Hippocampal formation (tissue), 2 donors: ENCODE data around the gene IER5.

Experiments
- DNase-seq, 2 donors: peaks; one replicate each; lab custom pipeline; 2025; lab: John Stamatoyannopoulos, UW

The IER5 gene

DNA sequence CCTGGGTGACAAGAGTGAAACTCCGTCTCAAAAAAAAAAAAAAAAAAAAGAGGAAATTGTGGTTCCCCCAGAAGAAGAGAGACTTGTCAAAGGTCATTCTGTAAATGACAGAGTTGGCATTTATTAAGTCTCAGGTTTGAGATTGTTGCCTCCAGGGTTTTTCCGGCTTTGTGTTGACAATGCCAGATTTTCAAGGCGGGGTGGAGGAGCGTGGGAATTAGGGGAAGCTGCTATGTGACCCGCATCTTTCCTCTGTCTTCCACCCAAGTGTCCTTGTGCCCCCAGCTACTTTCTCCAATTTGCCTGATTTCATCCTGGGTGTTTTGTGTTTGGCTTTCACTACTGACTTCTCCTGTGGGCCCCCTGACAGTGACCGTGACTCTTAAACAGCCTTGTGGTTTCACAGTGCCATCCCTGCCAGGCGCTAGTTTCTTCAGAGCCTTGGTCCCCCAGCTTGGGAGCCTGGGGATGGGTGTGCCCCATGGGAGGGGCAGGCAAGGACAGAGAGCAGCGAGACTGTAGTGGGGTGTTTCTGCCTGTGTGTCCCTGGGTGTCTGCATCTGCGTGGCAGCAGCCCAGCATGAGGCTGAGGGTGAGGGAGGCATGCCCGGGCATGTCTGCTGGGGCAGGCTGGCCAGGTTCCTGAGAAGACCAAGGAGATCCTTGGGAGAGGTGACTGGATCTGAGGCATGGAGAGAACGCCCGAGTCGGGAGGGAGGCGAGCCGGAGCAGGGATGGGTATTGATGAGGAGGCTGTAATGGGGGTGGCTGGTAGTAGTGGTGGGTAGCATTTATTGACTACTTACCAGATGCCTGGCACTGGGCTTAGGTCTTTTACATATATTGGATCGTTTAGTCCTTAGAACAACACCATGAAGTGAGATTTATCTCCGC lies 46.3 kb downstream of the IER5 start:
- DNase-seq, result peak in 1 of 2 donors; percentile 19

DNA sequence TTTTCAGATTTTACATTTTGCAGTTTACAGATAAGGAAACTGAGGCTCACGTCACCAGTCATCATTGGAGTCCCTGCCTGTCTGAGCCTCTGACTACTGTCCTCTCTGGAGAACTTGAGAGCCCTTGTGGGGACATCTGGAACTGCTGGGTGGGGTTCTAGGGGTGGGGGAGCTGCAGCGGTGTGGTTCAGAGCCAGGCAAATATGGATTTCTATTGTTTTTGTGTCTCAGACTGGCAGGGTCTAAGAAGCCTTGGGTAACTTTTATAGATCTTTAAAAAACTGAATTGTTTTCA lies 46.9 kb downstream of the IER5 start:
- no peak for DNase-seq

DNA sequence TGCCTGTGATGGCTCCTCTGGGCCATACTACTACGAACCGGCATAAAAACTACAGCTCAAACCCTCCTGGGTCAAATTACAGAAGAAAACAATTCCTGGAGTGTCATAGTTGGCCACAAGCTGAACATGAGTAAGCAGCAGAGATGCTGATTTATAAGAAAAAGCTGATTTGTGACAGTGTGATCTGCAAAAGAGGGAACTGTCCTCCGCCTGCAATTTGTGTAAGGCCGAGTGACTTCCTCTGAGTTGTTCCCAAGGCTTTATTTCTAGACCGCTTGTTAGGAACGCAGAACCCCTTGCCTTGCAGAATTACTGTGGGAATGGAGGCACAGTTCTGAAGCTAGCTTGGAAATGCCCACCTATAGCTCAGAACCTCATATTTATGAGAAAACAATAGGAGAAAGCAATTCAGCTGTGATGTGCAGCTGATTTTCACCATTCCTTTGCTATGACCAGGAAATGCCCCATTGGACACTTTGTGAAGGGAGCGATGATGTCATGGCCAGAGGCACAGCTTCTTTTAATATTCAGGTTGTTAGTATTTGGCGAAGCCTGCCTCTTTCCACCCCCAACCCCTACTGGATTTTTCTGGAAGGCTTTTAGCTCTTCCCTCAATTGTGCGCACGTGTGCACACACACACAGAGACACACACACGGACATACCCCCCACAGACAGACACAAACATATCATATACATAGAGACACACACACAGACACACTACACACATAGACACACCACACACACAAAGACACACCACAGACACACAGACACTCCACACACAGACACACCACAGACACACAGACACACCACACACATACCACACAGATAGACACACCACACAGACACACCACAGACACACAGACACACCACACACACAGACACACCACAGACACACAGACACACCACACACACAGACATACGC lies 47.6 kb downstream of the IER5 start:
- DNase-seq, result peak in 1 of 2 donors; percentile 25

DNA sequence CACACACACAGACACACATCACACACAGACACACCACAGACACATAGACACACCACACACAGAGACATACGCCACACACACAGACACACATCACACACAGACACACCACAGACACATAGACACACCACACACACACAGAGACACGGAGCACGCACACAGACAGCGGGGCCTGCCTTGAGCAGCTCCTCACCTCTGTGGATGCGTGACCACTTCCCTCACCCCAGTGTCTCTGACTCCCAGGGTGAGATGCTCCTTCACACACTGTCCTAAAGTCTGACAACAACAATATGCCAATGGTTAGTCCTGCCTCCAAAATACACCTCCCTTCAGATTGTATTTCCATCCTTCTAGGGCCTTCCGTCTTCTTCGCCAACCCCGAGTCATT lies 48.2 kb downstream of the IER5 start:
- DNase-seq, result no peak

DNA sequence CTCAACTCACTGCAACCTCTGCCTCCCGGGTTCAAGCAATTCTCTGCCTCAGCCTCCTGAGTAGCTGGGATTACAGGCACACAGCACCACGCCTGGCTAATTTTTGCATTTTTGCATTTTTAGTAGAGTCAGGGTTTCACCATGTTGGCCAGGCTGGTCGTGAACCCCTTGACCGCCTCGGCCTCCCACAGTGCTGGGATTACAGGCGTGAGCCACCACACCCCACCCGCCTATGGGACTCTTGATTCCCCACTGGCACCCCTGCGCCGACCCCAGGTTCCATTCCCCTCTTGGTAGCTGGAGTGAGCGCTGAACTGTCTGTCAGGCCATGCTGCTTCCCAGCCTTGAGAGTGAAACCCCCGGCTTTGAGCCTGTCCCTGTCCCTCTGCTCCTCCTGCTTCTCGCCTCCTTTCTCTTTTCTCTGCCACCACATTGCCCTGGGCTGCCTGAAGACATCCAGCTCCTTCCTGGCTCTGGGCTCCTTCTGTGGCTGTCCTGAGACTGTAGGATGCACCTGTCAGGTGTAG lies 48.8 kb downstream of the IER5 start:
- no peak for DNase-seq

DNA sequence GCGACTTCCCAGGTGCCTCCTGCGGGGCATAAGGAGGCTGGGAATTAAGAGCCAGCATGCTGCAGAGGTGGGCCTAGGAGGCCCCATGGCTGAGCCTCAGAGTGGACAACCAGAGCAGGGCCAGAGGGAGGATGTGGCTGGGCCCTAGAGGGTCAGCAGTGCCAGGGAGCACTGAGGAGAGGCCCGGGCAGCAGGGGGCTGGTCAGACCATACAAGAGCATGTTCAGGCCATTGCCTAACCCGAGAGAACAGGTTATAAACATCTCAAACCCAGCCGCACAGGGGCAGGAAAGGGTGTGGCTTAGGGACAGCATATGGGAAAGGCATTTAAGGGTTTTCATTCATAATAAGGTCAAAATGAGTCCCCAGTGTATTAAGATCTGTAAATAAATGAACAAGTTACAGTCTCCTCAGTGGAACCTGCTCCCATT lies 51.1 kb downstream of the IER5 start:
- no peak for DNase-seq

DNA sequence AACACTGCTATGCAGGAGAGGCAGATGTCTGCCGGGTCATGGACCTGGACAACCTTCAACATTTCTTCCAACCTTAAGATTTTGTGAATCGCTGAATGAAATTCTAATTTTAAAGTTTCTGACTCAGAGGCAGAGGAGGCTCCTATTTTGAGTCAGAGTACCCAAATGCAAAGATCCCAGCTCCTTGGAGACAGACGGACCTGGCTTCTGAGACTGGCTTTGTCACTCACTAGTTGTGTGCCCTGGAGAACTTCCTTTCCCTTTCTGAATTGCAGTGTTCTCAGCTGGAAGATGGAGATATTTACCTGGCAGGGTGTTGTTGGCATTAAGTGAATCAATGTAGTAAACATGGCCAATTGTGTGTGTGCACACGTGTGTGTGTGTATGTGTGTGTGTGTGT lies 51.9 kb downstream of the IER5 start:
- no peak for DNase-seq

DNA sequence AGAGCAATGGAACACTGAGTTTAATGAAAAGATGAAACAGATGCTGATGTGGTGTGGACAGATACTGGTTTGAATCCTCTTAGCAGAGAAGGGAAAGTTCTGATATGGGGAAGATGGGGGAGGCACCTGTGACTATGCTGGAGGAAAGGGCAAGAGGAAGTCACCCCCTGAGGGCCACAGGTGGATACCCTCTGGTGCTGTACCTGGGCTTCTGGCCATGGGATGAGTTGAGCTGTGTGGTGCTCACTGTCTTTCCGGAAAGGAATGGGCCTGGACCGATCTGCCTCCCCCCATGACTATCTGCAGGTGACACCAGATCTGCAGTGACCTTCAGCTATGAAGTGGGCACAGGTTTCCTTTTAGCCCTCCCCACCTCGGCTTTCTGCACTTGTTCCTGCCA lies 52.4 kb downstream of the IER5 start:
- DNase-seq, result no peak

DNA sequence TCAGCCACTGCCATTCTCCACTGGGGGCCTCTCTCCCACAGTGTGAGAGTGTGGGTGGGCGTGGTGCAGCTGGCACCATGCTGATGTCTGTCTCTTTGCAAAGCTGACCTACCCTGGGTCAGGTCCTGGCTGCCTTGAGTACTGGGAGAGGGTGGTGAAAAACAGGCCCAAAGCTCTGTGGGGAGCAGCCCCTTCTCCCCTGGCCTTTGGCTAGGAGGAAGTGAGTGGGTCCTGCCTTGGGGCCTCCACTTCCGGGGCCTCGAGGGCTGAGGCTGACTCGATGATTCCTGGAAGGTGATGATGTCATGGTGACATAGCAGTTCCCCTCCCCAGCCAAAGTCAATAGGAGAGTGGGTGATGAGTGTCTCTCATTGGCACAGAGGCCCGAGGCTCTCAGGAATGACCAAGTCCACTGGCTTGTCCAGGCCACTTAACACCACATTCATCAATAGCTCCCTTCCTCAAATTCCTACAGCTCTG lies 53.0 kb downstream of the IER5 start:
- DNase-seq, result no peak
